HK-2 (cell line): ENCODE data around the gene TMPRSS15.

Experiments used
- DNase-seq: peaks from one replicate; pipeline ENCODE4 v3.0.0-alpha.2; 2018; ENCODE audit not compliant: unreplicated experiment

TMPRSS15 gene

DNA sequence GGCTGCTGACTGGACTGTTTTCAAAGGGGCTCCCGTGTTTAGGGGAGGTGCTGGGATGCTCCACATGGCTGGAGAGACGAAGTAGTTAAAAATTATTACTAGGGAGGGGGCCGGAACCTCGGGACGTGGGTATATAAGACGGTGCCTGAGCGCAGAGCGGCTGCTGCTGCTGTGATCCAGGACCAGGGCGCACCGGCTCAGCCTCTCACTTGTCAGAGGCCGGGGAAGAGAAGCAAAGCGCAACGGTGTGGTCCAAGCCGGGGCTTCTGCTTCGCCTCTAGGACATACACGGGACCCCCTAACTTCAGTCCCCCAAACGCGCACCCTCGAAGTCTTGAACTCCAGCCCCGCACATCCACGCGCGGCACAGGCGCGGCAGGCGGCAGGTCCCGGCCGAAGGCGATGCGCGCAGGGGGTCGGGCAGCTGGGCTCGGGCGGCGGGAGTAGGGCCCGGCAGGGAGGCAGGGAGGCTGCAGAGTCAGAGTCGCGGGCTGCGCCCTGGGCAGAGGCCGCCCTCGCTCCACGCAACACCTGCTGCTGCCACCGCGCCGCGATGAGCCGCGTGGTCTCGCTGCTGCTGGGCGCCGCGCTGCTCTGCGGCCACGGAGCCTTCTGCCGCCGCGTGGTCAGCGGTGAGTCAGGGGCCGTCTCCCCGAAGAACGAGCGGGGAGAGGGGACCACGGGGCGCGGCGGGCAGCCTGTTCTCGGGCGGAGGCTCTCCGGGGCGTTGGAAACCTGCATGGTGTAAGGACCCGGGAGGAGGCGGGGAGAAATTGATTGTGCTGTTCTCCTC, 158.7 kb downstream of the TMPRSS15 start, which contains the start of gene CHODL:
Gene CHODL, plus strand, starts transcription at position 163 of the 793 bp plus-strand sequence. Its CDS starts 391 bp downstream, at position 554.
- DNase-seq, result no peak

DNA sequence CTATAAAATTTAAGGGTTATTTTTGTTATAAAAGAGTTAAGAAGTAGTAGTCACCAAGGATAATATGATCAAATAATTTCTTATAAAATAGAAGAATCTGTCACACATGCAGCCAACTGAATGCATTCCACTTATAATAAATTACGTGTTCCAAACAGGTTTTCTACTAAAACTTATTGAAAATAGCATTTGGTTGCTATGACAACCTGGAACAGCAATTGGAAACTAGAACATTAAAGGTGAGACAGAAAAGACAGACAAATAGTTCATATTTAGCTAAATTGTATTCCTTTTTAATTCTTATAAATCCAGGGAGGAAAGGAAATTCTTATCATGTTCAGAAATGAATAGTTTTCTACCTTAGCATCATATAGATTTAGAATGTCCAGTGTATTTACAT, 168.0 kb downstream of the TMPRSS15 start:
- DNase-seq, result no peak

DNA sequence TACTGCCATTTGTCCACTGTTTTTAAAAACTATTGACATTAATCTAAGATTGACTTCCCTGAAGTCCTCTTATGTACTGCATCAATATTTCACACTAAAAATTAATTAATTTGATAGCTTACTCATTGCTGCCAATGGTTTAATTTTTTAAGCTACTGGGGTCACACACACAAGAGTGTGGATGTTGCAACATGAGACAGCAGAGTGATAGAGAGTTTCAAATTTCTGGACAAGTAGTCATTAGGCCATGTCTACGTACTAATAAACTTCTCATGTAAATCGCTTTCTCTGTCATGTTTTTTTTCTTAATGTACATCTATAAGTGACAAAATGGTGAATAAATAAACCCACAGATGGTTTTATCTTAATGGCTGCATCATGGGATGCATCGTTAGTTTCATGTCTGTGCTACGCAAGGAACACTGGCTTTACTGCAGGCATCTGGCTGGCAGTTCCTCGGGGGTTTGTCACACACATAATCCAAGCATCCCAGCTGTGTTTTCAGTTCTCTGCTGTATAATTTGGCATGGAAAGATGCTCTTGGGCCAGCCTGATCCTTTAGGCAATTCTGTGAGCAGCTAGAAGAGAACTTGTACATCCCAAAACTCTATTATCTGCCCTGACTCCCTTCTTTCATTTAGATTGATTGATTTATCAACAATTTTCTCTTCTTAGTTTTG, 175.4 kb downstream of the TMPRSS15 start:
- DNase-seq, result no peak

DNA sequence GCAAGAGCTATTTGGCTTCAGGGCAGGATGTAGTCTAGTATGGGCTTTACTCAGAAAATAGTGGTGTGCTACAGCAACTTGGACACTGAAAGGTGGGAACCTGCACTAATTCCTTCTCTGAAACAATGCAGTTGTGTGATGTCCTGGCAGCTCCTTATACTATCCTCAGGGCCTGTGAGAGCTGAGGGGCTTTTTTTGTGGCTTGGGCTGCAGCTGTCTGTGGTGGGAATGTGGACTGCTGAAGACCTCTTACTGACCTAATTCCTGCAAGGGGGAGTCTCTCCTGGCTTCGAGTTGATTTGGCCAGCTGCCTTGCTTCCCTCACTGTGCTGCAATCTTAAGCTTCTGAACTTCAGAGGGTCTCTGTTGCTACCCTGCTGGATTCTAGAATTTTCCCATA, 181.2 kb downstream of the TMPRSS15 start:
- no peak for DNase-seq

DNA sequence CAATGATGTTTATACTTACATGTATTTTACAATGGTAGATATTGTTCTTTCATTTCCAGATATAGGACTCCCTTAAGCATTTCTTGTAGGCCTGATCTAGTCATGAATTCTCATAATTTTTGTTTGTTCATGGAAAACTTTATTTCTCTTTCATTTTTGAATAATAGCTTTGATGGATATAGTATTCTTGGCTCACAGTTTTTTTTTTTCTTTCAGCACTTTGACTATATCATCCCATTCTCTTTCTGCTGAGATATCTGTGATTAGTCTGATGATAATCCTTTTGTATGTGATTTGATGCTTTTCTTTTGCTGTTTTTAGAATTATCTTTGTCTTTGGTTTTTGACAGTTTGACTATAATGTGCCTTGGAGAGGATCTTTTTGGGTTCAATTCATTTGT, 183.1 kb downstream of the TMPRSS15 start:
- no peak for DNase-seq
